NB4 (cell line): ENCODE results near the gene HACL1.

Experiments
- DNase-seq: peaks from one replicate; pipeline ENCODE4 v3.0.0; 2010; ENCODE audit warnings: low read depth
- H3K4me3 ChIP-seq: one replicate; pipeline ENCODE4 v1.5.1; 2011; ENCODE audit warnings: mild to moderate bottlenecking, low read depth, low read length, moderate library complexity
- CTCF ChIP-seq: IDR thresholded peaks from one replicate; pipeline ENCODE4 v1.5.1; 2012; ENCODE audit warnings: low read depth, low read length
- MAX ChIP-seq: IDR thresholded peaks from 2 replicates; pipeline ENCODE4 v1.6.1; 2011; ENCODE audit warnings: low read depth, low read length
- MYC ChIP-seq: IDR thresholded peaks from 2 replicates; pipeline ENCODE4 v1.6.1; 2011; ENCODE audit warnings: low read depth, low read length
- POLR2A ChIP-seq: IDR thresholded peaks from 2 replicates; pipeline ENCODE4 v1.6.1; 2011; ENCODE audit warnings: mild to moderate bottlenecking; ENCODE audit not compliant: insufficient read length; ENCODE audit errors: extremely low read depth

Gene HACL1

DNA sequence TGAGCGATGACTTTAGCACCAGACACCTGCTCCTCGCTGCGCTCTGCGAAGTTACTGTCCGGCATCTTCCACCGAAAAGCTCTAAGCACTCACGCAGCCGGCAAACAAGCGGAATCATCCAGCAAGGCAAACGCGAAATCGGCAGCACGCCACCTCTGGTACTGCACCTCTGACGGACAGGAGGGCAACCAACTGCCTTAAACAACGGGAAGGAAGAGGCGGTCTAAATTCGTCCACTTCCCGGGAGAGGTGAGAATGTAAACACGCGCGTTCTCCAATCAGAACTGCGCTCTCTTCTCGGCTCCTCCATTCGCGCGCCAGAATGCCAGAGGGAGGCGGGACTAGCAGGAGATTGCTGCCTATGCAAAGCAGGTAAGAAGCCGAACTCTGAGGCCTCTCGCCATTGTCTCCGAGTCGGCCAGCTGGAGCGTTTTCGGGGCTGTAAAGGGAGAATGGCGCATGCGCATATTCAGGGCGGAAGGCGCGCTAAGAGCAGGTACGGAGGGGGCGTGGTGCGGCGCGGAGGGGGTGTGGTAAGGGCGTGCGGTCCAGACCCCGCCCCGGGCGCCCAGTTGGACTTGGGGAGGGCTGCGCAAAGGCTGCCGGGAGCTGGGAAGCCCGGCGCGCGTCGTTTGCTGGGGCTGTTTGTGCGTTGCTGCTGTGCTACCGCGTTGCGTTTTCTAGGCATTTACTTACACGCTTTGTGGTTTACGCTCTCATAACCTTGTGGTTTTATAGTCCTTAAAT is at the start of gene HACL1, which contains the start of gene BTD:
Gene HACL1 (minus strand): TSS at position 171 of the 747 bp plus-strand sequence. CDS start 106 bp downstream, at position 65.
Gene BTD (plus strand): TSS at position 347 of the 747 bp plus-strand sequence. CDS start 33,695 bp downstream, outside the sequence.
- TF ChIP-seq POLR2A = peak; percentile 98
- peak; percentile 87 for TF ChIP-seq MYC
- peak; percentile 70 for TF ChIP-seq MAX
- TF ChIP-seq CTCF = peak; percentile 5
- peak within 1 kb of the TSS; percentile 86 for H3K4me3 ChIP-seq
- peak; percentile 99 for DNase-seq

DNA sequence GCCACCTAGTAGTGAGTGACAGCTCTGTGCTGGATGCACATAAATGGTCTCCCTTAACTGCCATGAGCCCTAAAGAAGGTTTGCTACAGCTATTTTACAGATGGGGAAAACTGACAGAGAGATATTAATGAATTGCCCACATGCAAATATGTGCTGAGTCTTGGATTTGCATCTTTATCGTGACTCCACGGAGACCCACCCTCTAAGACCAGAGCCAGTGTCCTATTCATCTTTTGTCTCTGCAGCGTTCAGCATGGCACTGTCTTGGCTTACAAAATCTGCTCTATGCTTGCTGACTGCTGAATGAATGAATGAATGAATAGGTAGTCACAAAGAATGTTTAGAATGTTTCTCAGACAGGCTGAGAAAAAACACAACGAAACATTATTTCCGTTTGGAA is 48.5 kb upstream of the HACL1 start:
- no peak for DNase-seq
- H3K4me3 ChIP-seq = no peak overlapping the region
- TF ChIP-seq POLR2A = no peak
- TF ChIP-seq CTCF = no peak
- no peak for TF ChIP-seq MYC
- TF ChIP-seq MAX = no peak

DNA sequence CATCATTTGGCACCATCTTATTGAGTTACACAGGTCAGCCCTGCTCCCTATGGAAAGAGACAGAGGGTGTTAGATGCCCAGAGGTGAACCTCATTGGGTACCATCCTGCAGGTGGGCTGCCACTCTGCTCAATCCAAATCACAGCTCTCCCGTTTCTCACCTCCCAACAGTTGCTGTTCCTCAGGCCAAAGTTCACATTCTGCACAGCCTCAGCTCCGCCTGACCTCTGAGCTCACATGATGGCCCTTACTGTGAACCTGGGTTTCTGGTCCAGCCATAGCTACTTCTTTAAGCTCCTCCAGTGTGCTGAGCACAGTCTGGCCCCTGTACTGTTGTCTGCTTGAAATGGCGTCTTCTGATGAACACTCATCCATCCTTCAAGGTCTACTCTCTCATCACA is 48.0 kb upstream of the HACL1 start:
- DNase-seq = no peak
- no peak overlapping the region for H3K4me3 ChIP-seq
- no peak for TF ChIP-seq POLR2A
- TF ChIP-seq MYC = no peak
- no peak for TF ChIP-seq MAX
- no peak for TF ChIP-seq CTCF

DNA sequence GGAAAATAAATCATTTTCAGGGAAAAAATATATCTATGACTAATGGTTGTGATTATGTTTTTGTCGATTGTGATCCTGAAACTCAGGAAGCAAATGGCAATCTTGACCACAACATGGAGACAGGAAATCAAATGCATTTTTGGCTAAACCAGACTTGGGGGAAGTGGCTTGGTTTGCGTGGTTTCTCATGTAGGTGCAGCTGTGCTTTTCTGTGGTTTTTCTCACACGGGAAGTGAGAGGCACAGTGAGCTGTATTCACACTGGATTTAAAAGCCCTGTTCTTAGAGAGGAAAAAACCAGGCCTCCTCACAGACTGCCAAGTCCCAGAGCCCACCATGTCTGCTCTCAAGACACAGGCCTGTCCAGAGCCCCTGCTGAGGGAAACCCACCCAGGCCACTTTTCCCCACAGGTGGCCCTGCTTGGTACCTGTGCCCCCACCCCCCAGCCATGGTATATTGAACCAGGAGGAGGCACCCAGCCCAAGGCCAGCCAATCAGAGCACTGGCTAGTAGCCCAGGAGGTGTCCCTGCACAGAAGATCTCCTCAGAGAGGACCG is 46.3 kb upstream of the HACL1 start:
- DNase-seq = peak; percentile 87
- no peak overlapping the region for H3K4me3 ChIP-seq
- TF ChIP-seq MAX = peak; percentile 10; the same call in 1 of the 2 replicates
- TF ChIP-seq MYC = no peak
- TF ChIP-seq POLR2A = no peak
- no peak for TF ChIP-seq CTCF

- no peak overlapping the region for H3K4me3 ChIP-seq
- peak; percentile 7 for DNase-seq
- TF ChIP-seq MYC = no peak
- no peak for TF ChIP-seq POLR2A
- no peak for TF ChIP-seq CTCF
- TF ChIP-seq MAX = no peak
Observed at GRCh38 chr3:15646851-15647511, 45.6 kb upstream of the HACL1 start.
